Heart left ventricle (tissue), 16 donors: Measurements from ENCODE around the gene HSDL1. TPM values are rescaled to one million over a fixed set of nuclear protein-coding genes. Genes with fewer than 3 reads are reported as not detected.
A peak's percentile ranks its signal among the peaks of the same experiment; 100 is the strongest.

Experiments
- ATAC-seq, 4 donors: fragments of 200-7000 bp; cut with Tn5 transposase; one replicate each; pipeline ENCODE4 v1.9.1; 2020 to 2022; ENCODE audit warnings: moderate library complexity in 4 of 4, mild to moderate bottlenecking in 3 of 4, moderate number of reproducible peaks in 1 of 4
- DNase-seq, 5 donors: peaks; one replicate each; pipeline ENCODE4 v3.0.0-alpha.2; 2020
- H3K27ac ChIP-seq, 12 donors: fragments of 200-600 bp; sonication (generic) in 4 of 12; one replicate each; pipeline versions ENCODE4 v1.5.0 to v1.8.0; 2016 to 2022; ENCODE audit warnings: mild to moderate bottlenecking in 2 of 12
- H3K27me3 ChIP-seq, 9 donors: fragments of 200-600 bp; sonication (generic) in 2 of 9; one replicate each; pipeline versions ENCODE4 v1.5.1 to v1.8.0; 2016 to 2022; ENCODE audit warnings: mild to moderate bottlenecking in 3 of 9
- H3K36me3 ChIP-seq, 9 donors: fragments of 200-600 bp; sonication (generic) in 2 of 9; one replicate each; pipeline versions ENCODE4 v1.5.0 to v1.8.0; 2018 to 2022; ENCODE audit warnings: mild to moderate bottlenecking in 2 of 9
- H3K4me1 ChIP-seq, 12 donors: fragments of 200-600 bp; sonication (generic) in 4 of 12; one replicate each; pipeline versions ENCODE4 v1.5.0 to v1.8.0; 2016 to 2022; ENCODE audit warnings: mild to moderate bottlenecking in 3 of 12
- H3K4me3 ChIP-seq, 12 donors: fragments of 200-600 bp; sonication (generic) in 4 of 12; one replicate each; pipeline versions ENCODE4 v1.5.0 to v1.8.0; 2017 to 2022; ENCODE audit warnings: mild to moderate bottlenecking in 9 of 12, moderate library complexity in 4 of 12
- H3K9me3 ChIP-seq, 12 donors: fragments of 200-600 bp; sonication (generic) in 4 of 12; one replicate each; pipeline versions ENCODE4 v1.5.0 to v1.8.0; 2016 to 2022; ENCODE audit warnings: mild to moderate bottlenecking in 1 of 12
- POLR2A ChIP-seq, 2 donors: fragments of 450-650 bp; IDR thresholded peaks; one replicate each; pipeline ENCODE4 v1.6.1; 2017; ENCODE audit warnings: antibody characterized with exemption in 2 of 2, mild to moderate bottlenecking in 2 of 2, moderate library complexity in 2 of 2
- WGBS, 4 donors: extraction: QIAGEN DNeasy Blood & Tissue Kit in 2 of 4; methylation state at CpG; one replicate each; pipeline versions ENCODE4 v1.1.5 to v1.1.7; 2013 to 2018; 5-methylcytosine and 5-hydroxymethylcytosine counted together
- intact Hi-C, 10 donors: fragments of 100-400 bp; cut with DNase I; formaldehyde crosslinking; loops; one replicate each; pipeline versions ENCODE4 v1.11.1 to v1.14.2; 2022
- polyA plus RNA-seq, 2 donors: library from polyadenylated mRNA; stranded (reverse); fragments of 200-250 nt; gene quantifications; one replicate each; pipeline ENCODE4 v1.2.3, GENCODE V29; 2013
- total RNA-seq, 9 donors: library from RNA; depleted of rRNA in 2 of 9; stranded (reverse); fragments of >200 nt in 2 of 9; fragmentation: NEBNext Ultra II Directional in 3 of 9; extraction: Animal tissue kit (Norgen Biotek cat#: 25700) in 3 of 9; gene quantifications; one replicate each; pipeline versions ENCODE4 v1.1.0 to v1.2.4, GENCODE V29; 2016 to 2023
- TF ChIP-seq, protein P1 (sequence below), 12 donors: fragments of 200-600 bp; sonication (generic) in 4 of 12; IDR thresholded peaks; one replicate each; pipeline versions ENCODE4 v1.5.0 to v1.8.0; 2018 to 2022; ENCODE audit warnings: antibody characterized with exemption in 12 of 12, mild to moderate bottlenecking in 5 of 12
- donor health status: ischemic (EF 13 %, LVEDD 7.1; RV severe dilation, severe dysfunction).
- donor health status: healthy with polysubstance abuse.
- donor health status: DM: no; HTN: yes; CAD: no.
- donor health status: DM: no; HTN: no; CAD: no.
- donor health status: ischemic (EF 25% LVEDD 6.9; RV normal size, moderate dysfunction).
- donor health status: ischemic (EF 25% LVEDD 5.7; RV mildly dilated, moderate dysfunction).
- donor health status: healthy.
- donor health status: DM: yes; HTN: yes; CAD: no.
- donor health status: ischemic (EF 35%, LVEDD 5.7; RV mildly dilated, moderate dysfunction).
- donor health status: nonischemic (EF 11% LVEDD 7.7; RV severe dilation, severe dysfunction).
- donor health status: DM: yes; HTN: yes; CAD: no.
- donor health status: PGD.
- donor health status: ischemic (EF 29% LVEDD 5.4; RV normal size, mild dysfunction).
- donor health status: nonischemic (EF 23%, LVEDD 6.1; RV moderate dilation, normal function).

The HSDL1 gene
- total and polyA plus RNA-seq, 11 donors = 12.8 to 46.8 (median 23.1) TPM

DNA sequence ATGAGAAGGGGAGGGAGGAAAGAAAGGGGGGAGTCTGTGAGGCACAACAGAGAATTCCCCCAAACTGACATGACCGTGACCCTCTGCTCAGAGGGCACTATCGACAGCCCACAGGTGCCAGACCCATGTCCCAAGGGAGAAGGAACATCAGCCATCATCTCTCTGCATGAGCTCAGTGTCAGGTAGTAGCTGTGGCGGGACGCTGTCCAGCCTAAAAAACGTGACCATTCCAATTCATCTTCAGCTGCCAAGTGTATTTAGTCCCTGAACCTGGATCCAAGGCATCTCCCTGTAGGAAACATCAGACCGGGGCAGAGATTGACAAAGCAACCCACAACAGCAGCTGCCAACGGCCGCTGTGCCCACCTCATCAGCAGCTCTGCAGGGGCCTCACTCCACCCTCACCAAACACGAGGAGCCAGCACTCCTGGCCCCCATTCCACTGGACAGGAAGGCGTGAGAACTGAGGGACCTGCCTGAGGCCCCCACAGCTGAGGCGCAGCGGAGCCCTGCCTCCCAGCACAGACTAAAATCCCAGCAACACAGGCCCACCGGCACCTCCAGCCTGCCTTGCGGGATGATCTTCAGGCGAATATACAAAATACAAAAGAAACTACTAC is 33.3 kb upstream of the HSDL1 start:
- 64 to 77% (median 77%) methylated on average over 10 to 15 of the region's 15 CpGs for WGBS, 4 donors
- Histone ChIP-seq H3K27me3 (no peaks in the 10 kb centered on the region), H3K36me3 (peaks cover 0 to 57% (median 50%) of the 10 kb centered on the region in 9 donors), H3K4me3 (no peak overlapping the region), H3K4me1 (peaks cover 7 to 73% (median 38%) of the 10 kb centered on the region in 12 donors), H3K9me3 (no peaks in the 10 kb centered on the region), H3K27ac (peak overlapping the region in 11 of 12 donors; percentile 9 to 85 (median 81))
- peak in 1 of 4 donors; percentile 19 for ATAC-seq
- TF ChIP-seq, protein P1, sequence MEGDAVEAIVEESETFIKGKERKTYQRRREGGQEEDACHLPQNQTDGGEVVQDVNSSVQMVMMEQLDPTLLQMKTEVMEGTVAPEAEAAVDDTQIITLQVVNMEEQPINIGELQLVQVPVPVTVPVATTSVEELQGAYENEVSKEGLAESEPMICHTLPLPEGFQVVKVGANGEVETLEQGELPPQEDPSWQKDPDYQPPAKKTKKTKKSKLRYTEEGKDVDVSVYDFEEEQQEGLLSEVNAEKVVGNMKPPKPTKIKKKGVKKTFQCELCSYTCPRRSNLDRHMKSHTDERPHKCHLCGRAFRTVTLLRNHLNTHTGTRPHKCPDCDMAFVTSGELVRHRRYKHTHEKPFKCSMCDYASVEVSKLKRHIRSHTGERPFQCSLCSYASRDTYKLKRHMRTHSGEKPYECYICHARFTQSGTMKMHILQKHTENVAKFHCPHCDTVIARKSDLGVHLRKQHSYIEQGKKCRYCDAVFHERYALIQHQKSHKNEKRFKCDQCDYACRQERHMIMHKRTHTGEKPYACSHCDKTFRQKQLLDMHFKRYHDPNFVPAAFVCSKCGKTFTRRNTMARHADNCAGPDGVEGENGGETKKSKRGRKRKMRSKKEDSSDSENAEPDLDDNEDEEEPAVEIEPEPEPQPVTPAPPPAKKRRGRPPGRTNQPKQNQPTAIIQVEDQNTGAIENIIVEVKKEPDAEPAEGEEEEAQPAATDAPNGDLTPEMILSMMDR (IDR thresholded peaks at IDR 0.05) = no peak
- TF ChIP-seq POLR2A (IDR thresholded peaks at IDR 0.05) = no peak
- no peak for DNase-seq
- intact Hi-C loops = loop anchor here in 6 of 10 donors (5.0 to 10.0 kb wide), 6 partner anchors 91 to 223 kb away; partner anchors contain the start of genes NECAB2 (in 1 of the 6) and OSGIN1 (in 1 of the 6)

DNA sequence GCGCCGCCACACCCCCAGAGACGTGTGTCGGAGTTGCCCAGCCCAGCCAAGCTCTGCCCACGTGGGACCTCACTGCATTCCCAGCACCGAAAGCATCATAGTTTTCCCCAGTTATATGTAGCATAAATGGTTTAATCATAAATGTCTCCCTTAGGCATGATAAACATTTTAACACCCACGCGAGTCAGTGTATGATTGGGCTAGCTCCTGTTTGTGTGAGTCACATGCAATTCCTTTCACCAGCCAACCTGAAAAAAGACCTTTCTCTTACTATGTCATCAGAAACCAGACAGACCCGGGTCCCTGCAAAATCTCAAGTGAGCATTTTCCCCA is 32.7 kb upstream of the HSDL1 start:
- H3K27ac ChIP-seq = peak overlapping the region; percentile 69 to 85 (median 80)
- no peaks in the 10 kb centered on the region for H3K27me3 ChIP-seq
- no peak for TF ChIP-seq POLR2A (IDR thresholded peaks at IDR 0.05)
- TF ChIP-seq, protein P1 (IDR thresholded peaks at IDR 0.05) = no peak
- peaks cover 0 to 51% (median 45%) of the 10 kb centered on the region in 9 donors for H3K36me3 ChIP-seq
- H3K9me3 ChIP-seq = no peaks in the 10 kb centered on the region
- H3K4me1 ChIP-seq = peaks cover 7 to 71% (median 35%) of the 10 kb centered on the region in 12 donors
- intact Hi-C loops = loop anchor here in 6 of 10 donors (2.0 to 10.0 kb wide), 7 partner anchors 90 to 223 kb away; partner anchors contain the start of genes NECAB2 (in 1 of the 6) and OSGIN1 (in 1 of the 6)
- peak in 1 of 5 donors; percentile 57 for DNase-seq
- H3K4me3 ChIP-seq = no peak overlapping the region
- WGBS, 4 donors = 33 to 49% (median 45%) methylated on average over 9 of the region's 9 CpGs
- peak in 2 of 4 donors; percentile 45 to 46 for ATAC-seq

DNA sequence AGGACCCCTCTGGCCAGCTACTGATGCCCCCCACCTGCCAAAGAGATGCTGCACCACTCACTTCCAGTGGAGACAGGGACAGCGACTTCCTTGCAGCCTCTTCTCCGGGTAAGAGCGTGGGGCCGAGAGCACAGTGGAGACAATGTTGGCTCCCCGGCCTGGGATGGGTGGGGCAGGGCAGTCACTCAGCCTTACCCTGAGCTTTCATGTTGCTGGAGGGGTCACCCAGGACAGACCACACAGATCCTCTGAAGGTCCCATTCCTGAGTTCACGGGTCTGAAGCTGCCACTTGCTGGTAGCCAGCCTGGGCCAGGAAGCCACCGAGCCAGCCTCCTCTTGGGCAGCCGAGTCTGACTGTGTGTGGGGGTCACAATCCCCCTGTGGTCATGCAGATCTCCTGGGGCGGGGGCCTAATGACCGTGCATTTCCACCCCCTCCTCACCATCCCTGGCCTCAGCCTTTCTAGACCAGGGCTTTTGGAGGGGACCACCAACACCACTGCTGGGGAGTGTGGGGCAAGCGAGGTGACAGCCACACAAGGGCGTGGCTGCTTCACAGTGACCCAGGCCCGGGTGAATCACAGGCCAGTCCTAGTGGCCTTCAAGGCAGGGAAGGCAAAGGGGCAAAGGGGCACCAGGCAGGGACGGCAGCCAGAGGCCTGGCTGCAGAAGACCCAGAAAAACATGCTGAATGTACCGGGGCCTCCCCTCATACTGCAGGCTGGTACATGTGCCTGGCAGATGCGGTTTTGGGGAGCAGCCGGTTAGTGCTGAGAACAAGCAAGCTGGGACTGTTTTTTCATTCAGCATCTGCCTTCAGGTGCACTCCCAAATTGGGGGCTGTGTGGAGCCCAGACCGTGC is 31.4 kb upstream of the HSDL1 start:
- Histone ChIP-seq H3K4me3 (peak overlapping the region in 1 of 12 donors; percentile 1), H3K4me1 (peaks cover 7 to 63% (median 36%) of the 10 kb centered on the region in 12 donors)
- intact Hi-C loops = loop anchor here in 6 of 10 donors (2.0 to 10.0 kb wide), 7 partner anchors 89 to 222 kb away; partner anchors contain the start of genes NECAB2 (in 1 of the 6) and OSGIN1 (in 1 of the 6)

More for the DNA sequence above, 31.4 kb upstream of the HSDL1 start:
- Histone ChIP-seq H3K27ac (peak overlapping the region; percentile 35 to 89 (median 82)), H3K27me3 (no peaks in the 10 kb centered on the region), H3K9me3 (no peaks in the 10 kb centered on the region), H3K36me3 (peaks cover 0 to 38% (median 32%) of the 10 kb centered on the region in 9 donors)
- DNase-seq (peak in 1 of 5 donors; percentile 38), ATAC-seq (peak in 3 of 4 donors; percentile 1 to 33 (median 25))
- TF ChIP-seq POLR2A (IDR thresholded peaks at IDR 0.05) = no peak
- TF ChIP-seq, protein P1 (IDR thresholded peaks at IDR 0.05) = no peak
- 52 to 68% (median 58%) methylated on average over 10 to 18 of the region's 18 CpGs for WGBS, 4 donors
